ENCODE measurements around the gene ARL1.

- TF ChIP-seq CTCF (IDR thresholded peaks at IDR 0.05) = no peak
- TF ChIP-seq EP300 (IDR thresholded peaks at IDR 0.05) = no peak
These were observed 55.9 kb downstream of the ARL1 start for GRCh38 chr12:101351682-101352081.
